Aorta (tissue), 5 donors: Measurements from ENCODE around the gene ASB9. TPM values are rescaled to one million over a fixed set of nuclear protein-coding genes. Genes with fewer than 3 reads are reported as not detected.
A peak's percentile ranks its signal among the peaks of the same experiment; 100 is the strongest.
"Not testable (repeated sequence)": the region's sequence is repeated elsewhere in the genome, so short reads cannot be mapped to it uniquely, and the experiment has no call there.

Source experiments
- ATAC-seq: fragments of 200-7000 bp; cut with Tn5 transposase; one replicate; pipeline ENCODE4 v1.9.1; 2022; ENCODE audit warnings: moderate library complexity; ENCODE audit not compliant: low FRiP score
- DNase-seq, 2 donors: peaks; one replicate each; pipeline ENCODE4 v3.0.0-alpha.2; 2020
- H3K27ac ChIP-seq, 2 donors: one replicate each; pipeline ENCODE4 v1.5.1; 2013; ENCODE audit warnings: low read length in 2 of 2, mild to moderate bottlenecking in 2 of 2, moderate library complexity in 2 of 2, control low read depth in 1 of 2, inconsistent platforms in 1 of 2, low read depth in 1 of 2
- H3K27me3 ChIP-seq, 2 donors: one replicate each; pipeline ENCODE4 v1.6.1; 2013; ENCODE audit warnings: control low read depth in 1 of 2, low read length in 1 of 2, mild to moderate bottlenecking in 1 of 2, moderate library complexity in 1 of 2; ENCODE audit not compliant: insufficient read depth in 2 of 2, control insufficient read depth in 1 of 2
- H3K36me3 ChIP-seq, 2 donors: one replicate each; pipeline ENCODE4 v1.6.1; 2013; ENCODE audit warnings: control low read depth in 1 of 2, low read length in 1 of 2, mild to moderate bottlenecking in 1 of 2; ENCODE audit not compliant: insufficient read depth in 2 of 2, control insufficient read depth in 1 of 2
- H3K4me1 ChIP-seq, 2 donors: one replicate each; pipeline ENCODE4 v1.6.1; 2013; ENCODE audit warnings: low read length in 2 of 2, control low read depth in 1 of 2, mild to moderate bottlenecking in 1 of 2, moderate library complexity in 1 of 2; ENCODE audit not compliant: insufficient read depth in 2 of 2, control insufficient read depth in 1 of 2
- H3K4me3 ChIP-seq, 2 donors: one replicate each; pipeline ENCODE4 v1.5.1; 2013; ENCODE audit warnings: low read length in 2 of 2, control low read depth in 1 of 2, mild to moderate bottlenecking in 1 of 2
- H3K9me3 ChIP-seq: one replicate; pipeline ENCODE4 v1.6.1; 2013; ENCODE audit warnings: mild to moderate bottlenecking, low read length; ENCODE audit not compliant: control insufficient read depth
- WGBS, 2 donors: extraction: QIAGEN DNeasy Blood & Tissue Kit; methylation state at CpG; one replicate each; pipeline ENCODE4 v1.1.7; 2013; 5-methylcytosine and 5-hydroxymethylcytosine counted together
- intact Hi-C, 2 donors: fragments of 100-400 bp; cut with DNase I; formaldehyde crosslinking; loops; one replicate each; pipeline versions ENCODE4 v1.14.2 to v1.15.0; 2022
- long read RNA-seq, 2 donors: library from polyadenylated mRNA; unstranded; transcript quantifications; one replicate each; pipeline ENCODE4 v2.0.0, GENCODE V29; 2020 to 2021
- polyA plus RNA-seq, 2 donors: library from polyadenylated mRNA; stranded (reverse); fragments of 200-250 nt; gene quantifications; one replicate each; pipeline ENCODE4 v1.2.3, GENCODE V29; 2013
- total RNA-seq, 2 donors: library from RNA; stranded (reverse); fragmentation: NEBNext Ultra II Directional; extraction: Animal tissue kit (Norgen Biotek cat#: 25700); gene quantifications; one replicate each; pipeline ENCODE4 v1.2.1, GENCODE V29; 2021
- donor health status: healthy with polysubstance abuse.
- donor health status: Bipolar disorder and iron deficiency.
- donor health status: DM: no; HTN: no; CAD: no.
- donor health status: DM: no; HTN: no; CAD: no.
- donor health status: DM: yes; HTN: yes; CAD: no.

The ASB9 gene
- 1 to 10 TPM; 1.3 to 2.9 TPM for total RNA-seq
- polyA plus RNA-seq: under 1 TPM; 0.25 to 0.84 TPM
- long read RNA-seq, donor 1, partial matches to known transcripts: 2 of 14 reads
- long read RNA-seq, donor 1, other reads (novel, unspliced or antisense): 4 of 14 reads
- long read RNA-seq, donor 2, partial matches to known transcripts: 0 of 1 reads
- long read RNA-seq, donor 2, other reads (novel, unspliced or antisense): 0 of 1 reads

- ATAC-seq (peak; percentile 50), DNase-seq (peak in 1 of 2 donors; percentile 52)
- peaks cover 0 to under 1% of the 10 kb centered on the region in 2 donors for H3K27me3 ChIP-seq
- H3K9me3 ChIP-seq: no peaks in the 10 kb centered on the region
- intact Hi-C loops: no loop called here
- H3K36me3 ChIP-seq: no peaks in the 10 kb centered on the region
- H3K4me3 ChIP-seq: no peak within 1 kb of the TSS
- WGBS, 2 donors: 9 to 39% methylated on average over 15 of the region's 15 CpGs
- no peak within 1 kb of the TSS for H3K27ac ChIP-seq
- H3K4me1 ChIP-seq: no peaks in the 10 kb centered on the region
These were observed at the start of gene ASB9 for GRCh38 chrX:15269618-15270521. TSS of gene ASB9 (minus strand) at chrX:15270083. CDS start at chrX:15269874, 209 bp downstream.

- Histone ChIP-seq H3K27ac (no peak overlapping the region), H3K36me3 (no peaks in the 10 kb centered on the region), H3K9me3 (no peaks in the 10 kb centered on the region), H3K4me1 (no peaks in the 10 kb centered on the region), H3K27me3 (no peaks in the 10 kb centered on the region), H3K4me3 (no peak overlapping the region)
- DNase-seq: no peak
- 84 to 93% methylated on average over 4 of the region's 4 CpGs for WGBS, 2 donors
- intact Hi-C loops: no loop called here
- ATAC-seq: no peak
These were observed 49.2 kb upstream of the ASB9 start for GRCh38 chrX:15319075-15319474.

GRCh38 chrX:15315509-15315908 is 45.6 kb upstream of the ASB9 start, which contains the start of gene ASB11:
TSS of gene ASB11 (minus strand) at chrX:15315640. CDS start at chrX:15315605, 35 bp downstream.
- WGBS, 2 donors: 13 to 20% methylated on average over 3 of the region's 3 CpGs
- no peak within 1 kb of the TSS for H3K27ac ChIP-seq
- ATAC-seq (no peak), DNase-seq (no peak)
- no peaks in the 10 kb centered on the region for H3K36me3 ChIP-seq
- no peaks in the 10 kb centered on the region for H3K9me3 ChIP-seq
- H3K27me3 ChIP-seq: no peaks in the 10 kb centered on the region
- no peak within 1 kb of the TSS for H3K4me3 ChIP-seq
- intact Hi-C loops: no loop called here
- no peaks in the 10 kb centered on the region for H3K4me1 ChIP-seq

- H3K9me3 ChIP-seq: no peaks in the 10 kb centered on the region
- no peak for DNase-seq
- ATAC-seq: no peak
- no peaks in the 10 kb centered on the region for H3K4me1 ChIP-seq
- H3K27me3 ChIP-seq: no peaks in the 10 kb centered on the region
- no peaks in the 10 kb centered on the region for H3K36me3 ChIP-seq
- intact Hi-C loops: no loop called here
- H3K4me3 ChIP-seq: no peak overlapping the region
- H3K27ac ChIP-seq: no peak overlapping the region
- WGBS, 2 donors: 42 to 59% methylated on average over 2 of the region's 2 CpGs
These were observed 44.6 kb upstream of the ASB9 start for GRCh38 chrX:15314472-15314871.

- Histone ChIP-seq H3K36me3 (no peaks in the 10 kb centered on the region), H3K27ac (no peak overlapping the region), H3K27me3 (no peaks in the 10 kb centered on the region), H3K9me3 (no peaks in the 10 kb centered on the region), H3K4me3 (no peak overlapping the region), H3K4me1 (no peaks in the 10 kb centered on the region)
- WGBS, 2 donors: 85 to 93% methylated on average over 3 of the region's 3 CpGs
- intact Hi-C loops: no loop called here
- no peak for DNase-seq
- ATAC-seq: no peak
These were observed 41.2 kb upstream of the ASB9 start for GRCh38 chrX:15311119-15311518.

GRCh38 chrX:15310117-15310516 is 40.2 kb upstream of the ASB9 start:
- peak; percentile 73 for ATAC-seq
- no peaks in the 10 kb centered on the region for H3K9me3 ChIP-seq
- H3K36me3 ChIP-seq: no peaks in the 10 kb centered on the region
- no peak for DNase-seq
- H3K27ac ChIP-seq: no peak overlapping the region
- WGBS, 2 donors: 3 to 25% methylated on average over 3 of the region's 3 CpGs
- H3K27me3 ChIP-seq: no peaks in the 10 kb centered on the region
- H3K4me3 ChIP-seq: no peak overlapping the region
- no peaks in the 10 kb centered on the region for H3K4me1 ChIP-seq
- intact Hi-C loops: no loop called here

GRCh38 chrX:15305899-15306298 is 36.0 kb upstream of the ASB9 start:
- 77 to 78% methylated on average over 3 of the region's 3 CpGs for WGBS, 2 donors
- H3K27me3 ChIP-seq, H3K36me3 ChIP-seq, DNase-seq, H3K4me1 ChIP-seq, H3K27ac ChIP-seq, H3K9me3 ChIP-seq, ATAC-seq, H3K4me3 ChIP-seq: not testable (repeated sequence)
- intact Hi-C loops: loop anchor here in 1 of 2 donors (10.0 kb wide), 1 partner anchor 159 kb away; no protein-coding TSS in a partner anchor

- Histone ChIP-seq H3K4me3 (no peak overlapping the region), H3K9me3 (no peaks in the 10 kb centered on the region), H3K27me3 (no peaks in the 10 kb centered on the region), H3K4me1 (no peaks in the 10 kb centered on the region), H3K27ac (no peak overlapping the region), H3K36me3 (no peaks in the 10 kb centered on the region)
- DNase-seq (peak in 1 of 2 donors; percentile 76), ATAC-seq (no peak)
- intact Hi-C loops: loop anchor here in 1 of 2 donors (10.0 kb wide), 1 partner anchor 163 kb away; no protein-coding TSS in a partner anchor
- 50 to 51% methylated on average over 4 of the region's 4 CpGs for WGBS, 2 donors
These were observed 32.0 kb upstream of the ASB9 start for GRCh38 chrX:15301924-15302323.
